GM12891 (cell line): ENCODE results near the gene DCDC1.

ENCODE experiments used
- DNase-seq: peaks from one replicate; pipeline ENCODE4 v3.0.0; 2011; ENCODE audit warnings: low spot score; ENCODE audit not compliant: insufficient read length
- FAIRE-seq: peaks from 2 replicates; lab custom pipeline; 2011; peaks lifted over from hg19 to GRCh38; lab: Jason Lieb, UNC
- PAX5 ChIP-seq: IDR thresholded peaks from 2 replicates; pipeline ENCODE4 v1.6.1; 2011; ENCODE audit warnings: low read length, moderate library complexity, mild to moderate bottlenecking; ENCODE audit not compliant: insufficient read depth, severe bottlenecking
- POLR2A ChIP-seq: IDR thresholded peaks from 2 replicates; pipeline ENCODE4 v1.6.1; 2011; ENCODE audit warnings: low read depth, low read length, control low read depth
- POLR2AphosphoS5 ChIP-seq: IDR thresholded peaks from 2 replicates; pipeline ENCODE4 v1.6.1; 2011; ENCODE audit warnings: low read depth, low read length, control low read depth
- POU2F2 ChIP-seq: IDR thresholded peaks from 2 replicates; pipeline ENCODE4 v1.6.1; 2011; ENCODE audit warnings: low read depth, mild to moderate bottlenecking, control low read depth, low read length, moderate library complexity
- SPI1 ChIP-seq: IDR thresholded peaks from 2 replicates; pipeline ENCODE4 v1.6.1; 2011; ENCODE audit warnings: low read depth, low read length, control low read depth

DCDC1 gene

DNA sequence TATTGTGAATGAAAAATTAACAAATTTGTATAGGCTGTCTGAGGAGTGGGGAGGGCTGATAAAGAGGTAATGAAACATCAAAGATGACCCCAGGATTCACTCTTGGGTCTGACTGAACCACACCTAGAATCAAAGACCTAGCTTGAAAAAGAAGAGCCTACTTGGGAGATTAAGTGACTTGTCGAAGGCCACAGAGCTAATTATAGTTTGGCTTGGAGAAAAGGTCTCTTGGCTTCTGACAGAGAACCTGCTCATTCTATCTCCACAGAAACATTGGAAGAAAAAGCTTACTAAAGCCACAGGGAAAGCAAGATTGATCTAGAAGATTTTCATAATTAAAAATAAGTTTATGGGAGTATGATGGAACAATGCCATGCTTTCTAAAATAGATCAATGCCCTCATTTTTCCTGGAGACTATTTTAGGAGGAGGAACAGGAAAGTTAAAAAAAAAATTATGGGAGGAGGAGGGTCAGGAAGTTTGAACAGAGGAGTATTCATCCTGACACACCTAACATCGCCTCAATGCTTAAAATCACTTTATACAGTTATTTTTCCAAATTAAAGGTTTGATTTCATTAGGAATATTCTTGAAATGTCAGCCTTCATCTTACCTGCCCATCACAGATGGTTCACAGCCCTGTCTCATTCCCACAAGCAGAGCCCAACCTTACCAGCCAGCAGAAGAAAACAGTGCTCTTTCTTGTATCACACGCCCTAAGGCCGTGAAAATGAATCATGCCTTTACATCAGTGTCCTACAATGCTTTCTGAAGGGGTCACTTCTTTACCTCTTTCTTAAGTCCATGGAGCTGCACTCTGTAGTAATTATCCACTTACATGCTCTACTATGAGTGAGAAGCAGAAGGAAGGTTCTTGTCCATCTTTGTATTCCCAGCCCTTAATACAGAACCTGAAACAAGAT lies 552.3 kb downstream of the DCDC1 start:
- no peak for DNase-seq
- no peak for FAIRE-seq
- TF ChIP-seq PAX5 = no peak
- TF ChIP-seq POLR2AphosphoS5 = no peak
- TF ChIP-seq POU2F2 = no peak
- TF ChIP-seq SPI1 = no peak

DNA sequence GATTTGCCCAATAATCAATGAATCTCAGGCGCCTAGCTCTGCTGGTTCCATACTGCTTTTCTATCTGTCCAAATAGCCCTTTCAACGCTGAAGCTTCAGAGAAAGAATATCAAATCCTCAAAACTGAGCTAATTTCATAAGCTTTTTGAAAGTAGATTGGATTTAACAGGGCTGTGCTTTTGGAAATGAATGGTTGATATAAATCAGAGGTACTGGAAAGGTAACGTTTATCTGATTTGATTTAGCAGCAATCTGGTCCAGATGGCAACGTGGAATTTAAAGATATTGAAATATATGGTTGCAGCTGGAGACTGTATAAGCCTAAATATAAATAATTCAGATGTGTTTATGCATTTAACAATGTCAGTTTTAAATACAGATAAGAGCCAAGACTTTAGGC lies 553.9 kb downstream of the DCDC1 start:
- no peak for DNase-seq
- FAIRE-seq = no peak
- TF ChIP-seq POLR2A (no peak), POLR2AphosphoS5 (no peak)

- TF ChIP-seq SPI1 (no peak), PAX5 (no peak)
- FAIRE-seq (no peak), DNase-seq (no peak)
Observed at GRCh38 chr11:30814737-30815136, 554.8 kb downstream of the DCDC1 start.
